ENCODE data around the gene TUBB4B. TPM values are rescaled to one million over a fixed set of nuclear protein-coding genes. Genes with fewer than 3 reads are reported as not detected.

Gene TUBB4B
- total and polyA plus RNA-seq, 2 experiments from 2014 or later = 334 to 389 TPM

DNA sequence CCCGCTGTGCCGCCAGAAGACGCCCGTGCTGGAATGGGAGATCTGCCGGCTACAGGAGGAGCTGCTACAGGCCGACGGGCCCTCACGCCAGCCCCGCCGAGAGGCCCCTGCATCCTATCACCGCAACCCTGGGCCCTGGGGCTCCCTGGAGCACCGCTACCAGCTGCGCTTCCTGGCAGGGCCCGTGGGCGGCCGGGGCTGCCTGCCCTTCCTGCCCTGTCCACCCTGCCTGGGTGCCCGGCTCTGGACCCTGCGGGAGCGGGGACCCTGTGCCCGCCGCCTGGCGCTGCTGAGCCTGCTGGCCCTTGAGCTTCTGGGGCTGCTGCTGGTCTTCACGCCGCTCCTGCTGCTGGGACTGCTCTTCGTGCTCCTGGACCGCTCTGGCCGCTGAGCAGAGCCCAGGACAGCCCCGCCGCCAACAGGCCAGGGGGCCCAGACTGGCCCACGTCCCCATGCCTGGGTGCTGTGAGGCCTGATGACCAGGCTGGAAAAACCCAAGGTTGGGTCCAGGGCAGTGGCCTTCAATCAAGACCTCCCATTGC, 22.8 kb upstream of the TUBB4B start (continued):
- TF ChIP-seq, protein P1, sequence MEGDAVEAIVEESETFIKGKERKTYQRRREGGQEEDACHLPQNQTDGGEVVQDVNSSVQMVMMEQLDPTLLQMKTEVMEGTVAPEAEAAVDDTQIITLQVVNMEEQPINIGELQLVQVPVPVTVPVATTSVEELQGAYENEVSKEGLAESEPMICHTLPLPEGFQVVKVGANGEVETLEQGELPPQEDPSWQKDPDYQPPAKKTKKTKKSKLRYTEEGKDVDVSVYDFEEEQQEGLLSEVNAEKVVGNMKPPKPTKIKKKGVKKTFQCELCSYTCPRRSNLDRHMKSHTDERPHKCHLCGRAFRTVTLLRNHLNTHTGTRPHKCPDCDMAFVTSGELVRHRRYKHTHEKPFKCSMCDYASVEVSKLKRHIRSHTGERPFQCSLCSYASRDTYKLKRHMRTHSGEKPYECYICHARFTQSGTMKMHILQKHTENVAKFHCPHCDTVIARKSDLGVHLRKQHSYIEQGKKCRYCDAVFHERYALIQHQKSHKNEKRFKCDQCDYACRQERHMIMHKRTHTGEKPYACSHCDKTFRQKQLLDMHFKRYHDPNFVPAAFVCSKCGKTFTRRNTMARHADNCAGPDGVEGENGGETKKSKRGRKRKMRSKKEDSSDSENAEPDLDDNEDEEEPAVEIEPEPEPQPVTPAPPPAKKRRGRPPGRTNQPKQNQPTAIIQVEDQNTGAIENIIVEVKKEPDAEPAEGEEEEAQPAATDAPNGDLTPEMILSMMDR (conservative IDR thresholded peaks at IDR 0.05; ENCODE audit: low read depth in 2 of 2) = no peak
- TF ChIP-seq REST (IDR thresholded peaks at IDR 0.05; ENCODE audit: unreplicated experiment) (no peak), JUNB (IDR thresholded peaks at IDR 0.05; ENCODE audit: unreplicated experiment) (no peak), CREB1 (CRISPR knock-in tag; IDR thresholded peaks at IDR 0.05; ENCODE audit: low read depth) (no peak)

DNA sequence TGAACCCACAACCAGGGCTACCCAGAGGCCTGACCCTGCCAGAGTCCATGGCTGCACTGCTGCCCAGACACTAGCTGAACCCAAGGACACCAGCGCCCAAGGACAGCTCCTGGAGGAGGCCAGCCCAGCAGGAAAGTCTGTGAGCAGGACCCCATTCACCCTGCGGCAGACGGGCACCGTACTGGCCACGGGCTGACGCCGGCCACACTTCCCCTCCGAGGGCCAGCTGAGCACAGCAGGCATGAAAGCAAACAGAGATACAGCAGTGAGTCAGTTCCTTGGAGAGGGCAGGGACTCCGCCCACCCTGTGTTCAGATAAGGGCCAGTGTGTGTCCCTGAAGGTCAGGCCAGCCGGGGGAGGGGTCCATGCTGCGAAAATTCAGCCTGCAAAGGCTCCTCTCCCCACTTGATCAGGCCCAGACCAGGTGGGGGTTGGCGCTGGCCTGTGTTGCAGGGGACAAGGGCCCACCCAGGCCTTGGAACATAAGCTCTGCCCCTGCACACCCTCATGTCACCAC, 22.3 kb upstream of the TUBB4B start:
- H3K4me1 ChIP-seq (ENCODE audit: insufficient read depth) = peaks cover 3% of the 10 kb centered on the region; the same call in 1 of the 2 replicates
- 0 out of 2 replicates have a peak, but pooled peaks cover 4% of the 10 kb centered on the region for H3F3A ChIP-seq (replicated peaks; ENCODE audit: low read depth)
- DNase-seq (ENCODE audit: low spot score) (no peak), ATAC-seq (no peak)
- Mint-ChIP-seq H3K27ac (no peak overlapping the region; the same call in 1 of the 2 replicates), H3K4me1 (peaks cover 7% of the 10 kb centered on the region; the same call in 2 of the 3 replicates), H3K27me3 (ENCODE audit: insufficient read depth, low read depth, poor library complexity) (no peaks in the 10 kb centered on the region), H3K36me3 (ENCODE audit: low read depth) (no peaks in the 10 kb centered on the region; the same call in 2 of the 3 replicates), H3K9me3 (no peaks in the 10 kb centered on the region), H3K4me3 (no peak overlapping the region)
- H3K27me3 ChIP-seq (ENCODE audit: insufficient read depth) = peaks cover 9% of the 10 kb centered on the region; the same call in 1 of the 2 replicates
- no peak overlapping the region for H2AFZ ChIP-seq
- no peaks in the 10 kb centered on the region for H3K36me3 ChIP-seq (ENCODE audit: insufficient read depth)
- H3K4me2 ChIP-seq = no peak overlapping the region
- no peaks in the 10 kb centered on the region; the same call in 1 of the 2 replicates for H4K20me1 ChIP-seq (replicated peaks; ENCODE audit: insufficient read depth)
- H3K79me2 ChIP-seq (replicated peaks; ENCODE audit: insufficient read depth) = no peaks in the 10 kb centered on the region
- no peak overlapping the region for H3K4me3 ChIP-seq
- no peaks in the 10 kb centered on the region for H3K9me2 ChIP-seq (ENCODE audit: insufficient read depth)
- H3K27ac ChIP-seq (ENCODE audit: low read depth) = no peak overlapping the region
- TF ChIP-seq JUNB (IDR thresholded peaks at IDR 0.05; ENCODE audit: unreplicated experiment) (no peak), ETS1 (IDR thresholded peaks at IDR 0.05) (no peak), CREB1 (CRISPR knock-in tag; IDR thresholded peaks at IDR 0.05; ENCODE audit: low read depth) (no peak), ZNF331 (CRISPR knock-in tag; IDR thresholded peaks at IDR 0.05; ENCODE audit: low read depth) (no peak), NANOG (IDR thresholded peaks at IDR 0.05; ENCODE audit: borderline replicate concordance) (no peak), EZH2 (IDR thresholded peaks at IDR 0.05; ENCODE audit: low read depth, unreplicated experiment) (no peak), POLR2AphosphoS5 (IDR thresholded peaks at IDR 0.05; ENCODE audit: low read depth) (no peak)
- TF ChIP-seq, protein P1 (conservative IDR thresholded peaks at IDR 0.05; ENCODE audit: low read depth in 2 of 2) = no peak

Measured in GM23338 (cell line).